Activated T-cell treated with anti-CD3 and anti-CD28 coated beads, Interleukin-2, amount 50 U/mL, for 72 hours (primary cell): ENCODE results near the gene KASH5. TPM values are rescaled to one million over a fixed set of nuclear protein-coding genes. Genes with fewer than 3 reads are reported as not detected.
"Not testable (repeated sequence)": the region's sequence is repeated elsewhere in the genome, so short reads cannot be mapped to it uniquely, and the experiment has no call there.

Experiments used
- ATAC-seq, 2 donors: fragments of 150-1000 bp; cut with Tn5 transposase; replicated peaks in 1 of 2; 2 replicates each; pipeline ENCODE4 v1.10.0; 2021; ENCODE audit warnings: moderate library complexity in 2 of 2, mild to moderate bottlenecking in 1 of 2
- DNase-seq, 2 donors: peaks; one replicate each; pipeline ENCODE4 v3.0.0; 2021 to 2022; ENCODE audit warnings: mixed read lengths in 1 of 2
- H3K27ac Mint-ChIP-seq: one replicate; pipeline ENCODE4 v1.8.0; 2022; ENCODE audit warnings: mild to moderate bottlenecking, moderate library complexity, mixed read lengths
- H3K27me3 Mint-ChIP-seq: one replicate; pipeline ENCODE4 v1.8.0; 2022; ENCODE audit warnings: low read depth, mixed read lengths
- H3K36me3 Mint-ChIP-seq, 2 donors: one replicate each; pipeline ENCODE4 v1.8.0; 2022; ENCODE audit warnings: mixed read lengths in 2 of 2, mild to moderate bottlenecking in 1 of 2; ENCODE audit not compliant: insufficient read depth in 2 of 2
- H3K4me1 Mint-ChIP-seq: one replicate; pipeline ENCODE4 v1.8.0; 2022; ENCODE audit warnings: low read depth, mixed read lengths
- H3K4me3 Mint-ChIP-seq, 2 donors: one replicate each; pipeline ENCODE4 v1.8.0; 2022; ENCODE audit warnings: mild to moderate bottlenecking in 2 of 2, mixed read lengths in 2 of 2, moderate library complexity in 2 of 2
- H3K9me3 Mint-ChIP-seq, 2 donors: one replicate each; pipeline ENCODE4 v1.8.0; 2022; ENCODE audit warnings: mixed read lengths in 2 of 2
- total RNA-seq, 2 donors: library from RNA; stranded (reverse); gene quantifications; one replicate each; pipeline ENCODE4 v1.2.3, GENCODE V29; 2022

The KASH5 gene
- total RNA-seq, 2 donors from 2014 or later: 1.6 to 3.0 TPM

- Mint-ChIP-seq H3K4me1 (peaks cover 32% of the 10 kb centered on the region), H3K27ac (no peak overlapping the region), H3K27me3 (peaks cover 53% of the 10 kb centered on the region), H3K4me3 (peak overlapping the region; percentile 78 to 87), H3K9me3 (no peaks in the 10 kb centered on the region), H3K36me3 (peaks cover 3 to 5% of the 10 kb centered on the region in 2 donors)
- DNase-seq (peak in 1 of 2 donors; percentile 49), ATAC-seq (no peak)
Measured at GRCh38 chr19:49442354-49442753, 54.3 kb downstream of the KASH5 start.

- ATAC-seq (peak; percentile 43 to 47), DNase-seq (peak; percentile 81 to 87)
- H3K4me1 Mint-ChIP-seq: peaks cover 32% of the 10 kb centered on the region
- H3K36me3 Mint-ChIP-seq: peaks cover 3 to 5% of the 10 kb centered on the region in 2 donors
- no peak overlapping the region for H3K27ac Mint-ChIP-seq
- H3K9me3 Mint-ChIP-seq: no peaks in the 10 kb centered on the region
- H3K27me3 Mint-ChIP-seq: peaks cover 48% of the 10 kb centered on the region
- H3K4me3 Mint-ChIP-seq: peak overlapping the region; percentile 78 to 87
Measured at GRCh38 chr19:49442771-49443365, 54.8 kb downstream of the KASH5 start.

- Mint-ChIP-seq H3K4me3 (peak overlapping the region; percentile 78 to 87), H3K27ac (peak overlapping the region; percentile 58), H3K9me3 (no peaks in the 10 kb centered on the region), H3K4me1 (peaks cover 32% of the 10 kb centered on the region), H3K36me3 (peaks cover 3 to 10% of the 10 kb centered on the region in 2 donors), H3K27me3 (peaks cover 41% of the 10 kb centered on the region)
- peak; percentile 95 to 96 for DNase-seq
- ATAC-seq: peak; percentile 85 to 86
Measured at GRCh38 chr19:49443366-49444099, 55.5 kb downstream of the KASH5 start.

GRCh38 chr19:49444100-49444700 is 56.2 kb downstream of the KASH5 start:
- Mint-ChIP-seq H3K36me3 (peaks cover 5 to 16% of the 10 kb centered on the region in 2 donors), H3K27ac (peak overlapping the region; percentile 58), H3K4me1 (peaks cover 32% of the 10 kb centered on the region), H3K4me3 (peak overlapping the region; percentile 78 to 87), H3K27me3 (peaks cover 34% of the 10 kb centered on the region)
- not testable (repeated sequence) for H3K9me3 Mint-ChIP-seq, DNase-seq, ATAC-seq

DNA sequence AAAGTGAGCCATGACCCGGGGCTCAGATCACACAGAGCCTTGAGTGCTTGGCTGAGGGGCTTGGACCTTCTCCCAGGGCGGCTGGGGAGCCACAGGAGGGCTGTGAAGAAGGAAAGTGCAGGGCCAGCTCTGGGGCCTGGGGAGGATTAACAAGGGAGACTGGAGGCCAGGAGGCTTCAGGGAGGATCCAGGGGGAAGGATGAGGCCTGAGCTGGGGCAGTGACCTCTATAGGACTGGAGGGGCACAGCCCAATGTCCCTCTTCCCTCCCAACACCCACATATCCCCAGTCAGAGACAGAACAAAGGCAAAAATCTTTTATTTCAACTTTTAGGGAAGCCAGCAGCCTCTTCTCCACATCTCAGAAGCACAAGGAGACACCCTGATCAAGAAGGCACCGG is 57.9 kb downstream of the KASH5 start:
- no peaks in the 10 kb centered on the region for H3K9me3 Mint-ChIP-seq

GRCh38 chr19:49447485-49448431 is 59.7 kb downstream of the KASH5 start:
- ATAC-seq (no peak), DNase-seq (peak in 1 of 2 donors; percentile 36)
- no peak overlapping the region for H3K27ac Mint-ChIP-seq
- H3K9me3 Mint-ChIP-seq: no peaks in the 10 kb centered on the region
- no peak overlapping the region for H3K4me3 Mint-ChIP-seq
- H3K27me3 Mint-ChIP-seq: peaks cover under 1% of the 10 kb centered on the region
- H3K36me3 Mint-ChIP-seq: peaks cover 10 to 25% of the 10 kb centered on the region in 2 donors
- H3K4me1 Mint-ChIP-seq: peaks cover 46% of the 10 kb centered on the region

More for the DNA sequence above, 57.9 kb downstream of the KASH5 start:
- no peak overlapping the region for H3K4me3 Mint-ChIP-seq
- H3K27me3 Mint-ChIP-seq: peaks cover 16% of the 10 kb centered on the region
- ATAC-seq: no peak
- H3K4me1 Mint-ChIP-seq: peaks cover 48% of the 10 kb centered on the region
- no peak for DNase-seq
- peaks cover 9 to 22% of the 10 kb centered on the region in 2 donors for H3K36me3 Mint-ChIP-seq
- H3K27ac Mint-ChIP-seq: no peak overlapping the region

GRCh38 chr19:49448432-49448786 is 60.4 kb downstream of the KASH5 start:
- H3K4me1 Mint-ChIP-seq: peaks cover 50% of the 10 kb centered on the region
- H3K36me3 Mint-ChIP-seq: peaks cover 10 to 25% of the 10 kb centered on the region in 2 donors
- H3K9me3 Mint-ChIP-seq: no peaks in the 10 kb centered on the region
- H3K27ac Mint-ChIP-seq: peak overlapping the region; percentile 61
- H3K4me3 Mint-ChIP-seq: peak overlapping the region in 1 of 2 donors; percentile 22
- ATAC-seq (no peak), DNase-seq (no peak)
- H3K27me3 Mint-ChIP-seq: no peaks in the 10 kb centered on the region

DNA sequence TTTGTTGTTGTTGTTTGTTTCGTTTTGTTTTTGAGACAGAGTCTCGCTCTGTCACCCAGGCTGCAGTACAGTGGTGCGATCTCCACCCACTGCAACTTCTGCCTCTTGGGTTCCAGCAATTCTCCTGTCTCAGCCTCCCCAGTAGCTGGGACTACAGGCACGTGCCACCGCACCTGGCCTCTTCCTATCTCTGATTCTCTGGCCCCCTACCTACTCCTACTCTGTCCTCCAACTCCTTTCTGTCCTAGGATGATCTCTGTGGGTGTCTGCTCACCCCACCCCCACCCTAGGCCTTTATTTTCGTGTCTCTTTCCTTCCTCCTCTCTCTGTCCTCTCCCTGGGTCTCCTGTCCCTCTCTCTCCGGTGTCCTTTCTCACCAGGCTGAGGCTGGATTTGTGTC is 62.4 kb downstream of the KASH5 start:
- Mint-ChIP-seq H3K36me3 (peaks cover 10 to 26% of the 10 kb centered on the region in 2 donors), H3K27me3 (no peaks in the 10 kb centered on the region), H3K9me3 (no peaks in the 10 kb centered on the region), H3K4me3 (peak overlapping the region; percentile 98), H3K27ac (peak overlapping the region; percentile 97), H3K4me1 (peaks cover 44% of the 10 kb centered on the region)
- DNase-seq: no peak
- ATAC-seq: no peak

GRCh38 chr19:49451430-49452181 is 63.6 kb downstream of the KASH5 start, which contains the start of gene PIH1D1:
Gene PIH1D1, minus strand, starts transcription at chr19:49451814. Its CDS starts 240 bp downstream, at chr19:49451574.
- Mint-ChIP-seq H3K27me3 (no peaks in the 10 kb centered on the region), H3K4me1 (peaks cover 43% of the 10 kb centered on the region), H3K27ac (peak within 1 kb of the TSS; percentile 100), H3K9me3 (no peaks in the 10 kb centered on the region), H3K36me3 (peaks cover 10 to 26% of the 10 kb centered on the region in 2 donors), H3K4me3 (peak within 1 kb of the TSS; percentile 98)
- ATAC-seq: peak; percentile 71 to 74
- peak; percentile 93 to 96 for DNase-seq

DNA sequence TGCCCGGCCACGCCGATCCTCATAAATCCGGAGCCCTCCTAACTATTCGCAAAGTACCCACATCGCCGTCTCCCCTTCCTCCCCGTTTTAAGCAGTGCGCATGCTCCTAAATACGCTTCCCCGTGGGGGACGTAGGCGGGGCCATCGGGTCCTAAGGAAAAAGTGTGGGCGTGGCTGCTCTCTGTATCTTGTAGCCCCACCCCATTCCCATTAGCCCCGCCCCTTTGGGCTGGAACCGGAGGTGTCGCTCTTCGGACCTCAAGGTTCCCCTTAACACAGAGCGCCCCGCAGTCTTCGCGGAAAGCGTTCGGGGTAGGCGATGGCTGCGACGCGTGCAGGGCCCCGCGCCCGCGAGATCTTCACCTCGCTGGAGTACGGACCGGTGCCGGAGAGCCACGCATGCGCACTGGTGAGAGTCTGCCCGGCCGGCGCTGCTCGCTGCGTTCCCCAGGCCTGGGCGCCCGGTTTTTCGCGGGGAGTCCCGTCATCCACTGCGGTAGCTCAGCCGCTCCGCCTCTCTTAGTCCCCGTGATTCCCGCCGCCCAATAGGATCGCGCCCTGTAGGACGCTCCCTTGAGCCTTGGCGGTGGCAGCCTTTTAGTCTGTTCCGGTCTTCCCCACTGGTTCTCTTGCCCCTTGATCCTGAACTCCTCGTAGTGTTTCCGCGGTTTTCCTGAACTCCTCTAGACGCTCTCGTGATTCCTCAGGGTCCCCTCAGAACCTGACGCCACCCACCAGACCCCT is 65.1 kb downstream of the KASH5 start, which contains the start of gene ALDH16A1:
ALDH16A1 (plus strand) TSS at position 213 of the 744 bp plus-strand sequence; CDS start at position 320, 107 bp downstream.
- no peaks in the 10 kb centered on the region for H3K27me3 Mint-ChIP-seq
- peaks cover 52% of the 10 kb centered on the region for H3K4me1 Mint-ChIP-seq
- ATAC-seq: peak; percentile 91
- peak within 1 kb of the TSS; percentile 100 for H3K27ac Mint-ChIP-seq
- H3K9me3 Mint-ChIP-seq: no peaks in the 10 kb centered on the region
- peaks cover 10 to 27% of the 10 kb centered on the region in 2 donors for H3K36me3 Mint-ChIP-seq
- DNase-seq: peak; percentile 99
- peak within 1 kb of the TSS; percentile 98 for H3K4me3 Mint-ChIP-seq

GRCh38 chr19:49453757-49454240 is 65.8 kb downstream of the KASH5 start:
- no peaks in the 10 kb centered on the region for H3K27me3 Mint-ChIP-seq
- H3K27ac Mint-ChIP-seq: peak overlapping the region; percentile 100
- peaks cover 52% of the 10 kb centered on the region for H3K4me1 Mint-ChIP-seq
- H3K4me3 Mint-ChIP-seq: peak overlapping the region; percentile 98
- DNase-seq (no peak), ATAC-seq (no peak)
- no peaks in the 10 kb centered on the region for H3K9me3 Mint-ChIP-seq
- peaks cover 8 to 21% of the 10 kb centered on the region in 2 donors for H3K36me3 Mint-ChIP-seq
